WI38 (cell line): ENCODE measurements around the gene CLRN1.

Experiments
- H3K4me3 ChIP-seq: 2 replicates; pipeline ENCODE4 v1.5.1; 2011; ENCODE audit warnings: low read depth, mild to moderate bottlenecking, control low read depth, low read length
- CTCF ChIP-seq: IDR thresholded peaks from 2 replicates; pipeline ENCODE4 v1.5.1; 2012; ENCODE audit warnings: low read depth, mild to moderate bottlenecking, control low read depth, low read length

Gene CLRN1

GRCh38 chr3:150920236-150920635 lies 52.3 kb downstream of the CLRN1 start:
- no peak overlapping the region for H3K4me3 ChIP-seq
- no peak for TF ChIP-seq CTCF

- H3K4me3 ChIP-seq: no peak overlapping the region
- TF ChIP-seq CTCF: no peak
Measured at GRCh38 chr3:150917951-150918350, 54.6 kb downstream of the CLRN1 start.

GRCh38 chr3:150913133-150913922 lies 59.2 kb downstream of the CLRN1 start:
- H3K4me3 ChIP-seq: no peak overlapping the region
- TF ChIP-seq CTCF: no peak

GRCh38 chr3:150912501-150912900 lies 60.0 kb downstream of the CLRN1 start:
- no peak overlapping the region for H3K4me3 ChIP-seq
- no peak for TF ChIP-seq CTCF

- no peak for TF ChIP-seq CTCF
- H3K4me3 ChIP-seq: no peak overlapping the region
Measured at GRCh38 chr3:150911771-150912170, 60.8 kb downstream of the CLRN1 start.

- TF ChIP-seq CTCF: no peak
- H3K4me3 ChIP-seq: no peak overlapping the region
Measured at GRCh38 chr3:150906461-150906860, 66.1 kb downstream of the CLRN1 start.

GRCh38 chr3:150905746-150906145 lies 66.8 kb downstream of the CLRN1 start:
- no peak overlapping the region for H3K4me3 ChIP-seq
- TF ChIP-seq CTCF: no peak
